ENCODE results near the gene KIZ.
"Not testable (repeated sequence)": the region's sequence is repeated elsewhere in the genome, so short reads cannot be mapped to it uniquely, and the experiment has no call there.

KIZ gene

GRCh38 chr20:21139881-21140566, 14.1 kb downstream of the KIZ start:
- DNase-seq (ENCODE audit: low spot score) = no peak

DNA sequence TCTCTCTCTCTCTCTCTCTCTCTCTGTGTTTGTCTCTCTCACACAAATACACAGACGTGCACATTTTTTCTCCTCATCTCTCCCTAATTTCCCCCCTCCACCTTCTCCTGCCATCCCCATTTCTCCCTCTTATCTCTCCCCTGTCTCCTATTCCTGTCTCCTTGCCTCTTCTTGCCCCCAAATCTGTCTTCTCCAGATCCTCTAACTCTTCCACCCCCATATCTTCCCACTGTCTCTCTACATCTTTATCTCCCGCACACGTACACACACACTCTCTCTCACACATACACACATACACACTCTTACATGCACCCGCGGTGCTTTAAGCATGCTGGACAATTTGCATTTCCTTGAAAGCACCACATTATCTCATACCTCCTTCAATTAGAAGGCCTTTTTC, 15.9 kb downstream of the KIZ start:
- DNase-seq (ENCODE audit: low spot score) = no peak

GRCh38 chr20:21143194-21143890, 17.5 kb downstream of the KIZ start:
- no peak for DNase-seq (ENCODE audit: low spot score)

DNA sequence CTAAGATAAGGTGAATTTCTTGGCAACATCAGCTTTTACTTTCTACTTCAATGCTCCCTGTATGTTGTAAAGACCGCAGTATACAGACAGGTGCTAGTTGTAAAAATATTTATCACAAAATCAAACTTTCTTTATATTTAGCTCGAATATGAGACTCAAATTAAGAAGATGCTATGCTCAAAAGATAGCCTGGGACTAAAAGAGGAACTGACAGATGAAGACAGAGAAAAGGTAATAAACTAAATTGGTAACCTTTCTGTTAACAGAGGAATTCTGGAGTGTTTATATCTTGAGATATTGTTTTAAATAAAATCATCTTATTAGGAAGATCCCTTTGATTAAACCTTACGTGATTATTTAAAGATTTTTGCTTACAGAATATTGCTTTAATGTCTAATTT, 19.5 kb downstream of the KIZ start:
- no peak for DNase-seq (ENCODE audit: low spot score)

GRCh38 chr20:21146215-21146614, 20.3 kb downstream of the KIZ start:
- DNase-seq (ENCODE audit: low spot score) = no peak

DNA sequence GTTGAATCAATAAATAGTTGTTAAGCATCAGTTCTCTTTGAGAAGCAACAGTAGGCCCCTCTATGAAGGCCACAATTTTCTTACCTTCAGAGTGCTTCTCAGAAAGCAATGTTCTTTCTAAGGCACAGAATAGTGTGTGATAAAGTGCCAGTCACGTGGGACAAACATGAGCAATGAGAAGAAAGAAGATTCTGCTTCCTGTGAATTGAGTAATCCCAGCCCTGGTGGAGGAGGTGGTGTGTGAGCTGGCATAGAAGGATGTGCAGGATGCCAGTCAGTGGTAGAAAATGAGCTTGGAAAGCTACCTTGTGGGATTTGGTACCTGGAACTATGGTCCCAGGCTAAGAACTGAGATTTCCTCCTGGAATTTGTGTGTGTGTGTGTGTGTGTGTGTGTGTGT, 21.7 kb downstream of the KIZ start:
- DNase-seq (ENCODE audit: low spot score) = no peak

GRCh38 chr20:21149344-21149743, 23.5 kb downstream of the KIZ start:
- DNase-seq (ENCODE audit: low spot score) = no peak

- DNase-seq (ENCODE audit: low spot score) = no peak
Measured at GRCh38 chr20:21151791-21152190, 25.9 kb downstream of the KIZ start.

DNA sequence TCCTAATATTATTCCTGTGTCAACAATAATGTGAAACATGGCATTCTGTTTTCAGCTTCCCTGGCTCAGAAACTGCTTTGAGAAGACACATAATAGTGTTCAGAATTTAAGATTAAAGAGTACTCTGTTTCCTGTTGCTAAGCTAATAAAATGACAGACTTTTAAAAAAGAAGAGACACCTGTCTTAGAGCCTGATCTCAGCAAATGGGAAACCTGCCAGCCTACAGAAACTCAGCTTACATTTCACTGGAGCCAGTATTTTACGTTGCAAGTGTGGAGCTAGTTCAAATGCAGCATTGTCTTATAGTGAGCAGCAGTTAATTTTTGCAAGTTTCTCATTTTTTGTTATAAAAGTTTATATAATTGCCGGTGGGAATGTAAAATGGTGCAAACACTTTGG, 28.8 kb downstream of the KIZ start:
- DNase-seq (ENCODE audit: low spot score) = no peak

DNA sequence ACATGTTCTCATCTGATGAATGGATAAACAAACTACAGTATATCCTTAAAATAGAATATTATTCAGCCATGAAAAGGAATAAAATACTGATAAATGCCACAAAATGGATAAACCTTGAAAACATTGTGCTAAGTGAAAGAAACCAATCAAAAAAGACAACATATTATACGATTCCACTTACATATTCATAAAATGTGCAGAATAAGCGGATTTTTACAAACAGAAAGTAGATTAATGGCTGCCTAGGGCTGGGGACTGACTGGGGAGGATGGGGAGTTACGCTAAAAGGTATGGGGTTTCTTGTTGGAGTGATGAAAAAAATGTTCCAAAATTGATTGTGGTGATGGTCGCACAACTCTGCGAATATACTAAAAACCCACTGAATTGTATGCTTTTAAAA, 29.4 kb downstream of the KIZ start:
- no peak for DNase-seq (ENCODE audit: low spot score)

DNA sequence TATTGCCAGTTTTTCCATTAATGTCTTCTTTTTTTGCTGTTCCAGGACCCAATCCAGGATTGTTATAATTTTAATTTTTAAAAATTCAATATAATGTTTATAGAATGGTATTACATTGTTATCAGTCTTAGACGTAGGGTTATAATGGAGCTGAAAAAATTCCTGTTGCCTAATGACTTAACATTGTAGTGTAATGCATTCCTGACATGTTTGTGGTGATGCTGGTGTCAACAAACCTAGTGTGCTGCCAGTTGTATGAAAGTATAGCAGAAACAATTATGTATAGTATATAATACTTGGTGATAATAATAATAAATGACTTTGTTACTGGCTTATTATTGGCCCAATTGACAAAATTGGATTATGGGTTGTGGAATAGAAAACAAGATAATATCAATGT, 30.4 kb downstream of the KIZ start:
- peak; percentile 82 for DNase-seq (ENCODE audit: low spot score)

- no peak for DNase-seq (ENCODE audit: low spot score)
Measured at GRCh38 chr20:21157006-21157405, 31.1 kb downstream of the KIZ start.

- no peak for DNase-seq (ENCODE audit: low spot score)
Measured at GRCh38 chr20:21159658-21160380, 33.9 kb downstream of the KIZ start.

- no peak for DNase-seq (ENCODE audit: low spot score)
Measured at GRCh38 chr20:21161926-21162325, 36.0 kb downstream of the KIZ start.

DNA sequence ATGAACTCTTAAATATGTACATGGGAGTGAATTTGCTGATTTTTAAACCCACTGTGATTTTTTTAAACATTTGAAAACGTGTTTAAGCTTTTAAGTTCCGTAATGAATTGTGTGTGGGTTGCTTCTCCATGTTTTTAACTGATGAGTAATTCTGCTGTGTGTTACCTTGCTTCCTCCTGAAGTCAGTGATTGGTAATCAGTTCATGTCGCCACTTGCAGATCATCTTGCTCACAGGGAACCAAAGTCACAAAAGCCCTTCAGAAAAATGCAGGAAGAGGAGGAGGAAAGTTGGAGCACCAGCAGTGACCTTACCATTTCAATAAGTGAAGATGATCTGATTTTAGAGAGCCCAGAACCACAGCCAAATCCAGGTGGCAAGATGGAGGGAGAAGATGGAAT, 36.7 kb downstream of the KIZ start:
- no peak for DNase-seq (ENCODE audit: low spot score)

- DNase-seq (ENCODE audit: low spot score) = no peak
Measured at GRCh38 chr20:21166801-21167200, 40.9 kb downstream of the KIZ start.

DNA sequence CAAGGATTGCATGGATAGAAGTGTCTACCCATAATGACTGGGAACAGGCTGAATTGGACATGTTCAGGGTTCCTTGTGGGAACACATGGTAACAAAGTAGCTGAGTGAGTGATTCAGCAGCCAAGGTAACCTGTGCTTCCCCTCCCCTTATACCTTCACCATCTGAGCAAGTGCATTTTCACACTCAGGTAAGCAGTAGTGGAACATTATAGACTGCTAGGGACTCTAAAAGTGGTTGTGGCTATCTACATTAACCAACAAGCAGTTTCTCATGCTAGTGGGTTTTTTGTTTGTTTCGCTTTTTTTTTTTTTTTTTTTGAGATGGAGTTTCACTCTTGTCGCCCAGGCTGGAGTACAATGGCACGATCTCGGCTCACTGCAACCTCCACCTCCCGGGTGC, 41.4 kb downstream of the KIZ start:
- no peak for DNase-seq (ENCODE audit: low spot score)

- not testable (repeated sequence) for DNase-seq (ENCODE audit: low spot score)
Measured at GRCh38 chr20:21168061-21168460, 42.2 kb downstream of the KIZ start.

DNA sequence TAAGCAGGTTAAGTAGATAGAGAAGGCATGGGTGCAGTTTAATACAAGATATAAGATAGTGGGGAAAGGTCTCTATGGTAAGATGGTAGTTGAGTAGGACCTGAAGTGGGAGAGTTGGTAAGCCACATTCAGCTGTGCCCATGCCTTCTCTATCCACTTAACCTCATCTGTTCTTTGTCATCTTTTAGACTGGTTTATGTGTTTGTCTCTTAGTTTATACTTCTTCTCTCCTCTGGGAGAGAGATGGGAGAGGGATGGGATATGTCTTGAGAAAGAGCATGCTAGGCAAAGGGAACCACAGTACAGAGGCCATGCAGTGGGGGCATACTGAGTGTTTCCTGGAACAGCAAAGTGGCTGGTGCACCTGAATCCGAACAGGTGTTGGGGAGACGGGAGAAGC, 46.7 kb downstream of the KIZ start:
- no peak for DNase-seq (ENCODE audit: low spot score)

GRCh38 chr20:21173485-21173884, 47.6 kb downstream of the KIZ start:
- DNase-seq (ENCODE audit: low spot score) = no peak

DNA sequence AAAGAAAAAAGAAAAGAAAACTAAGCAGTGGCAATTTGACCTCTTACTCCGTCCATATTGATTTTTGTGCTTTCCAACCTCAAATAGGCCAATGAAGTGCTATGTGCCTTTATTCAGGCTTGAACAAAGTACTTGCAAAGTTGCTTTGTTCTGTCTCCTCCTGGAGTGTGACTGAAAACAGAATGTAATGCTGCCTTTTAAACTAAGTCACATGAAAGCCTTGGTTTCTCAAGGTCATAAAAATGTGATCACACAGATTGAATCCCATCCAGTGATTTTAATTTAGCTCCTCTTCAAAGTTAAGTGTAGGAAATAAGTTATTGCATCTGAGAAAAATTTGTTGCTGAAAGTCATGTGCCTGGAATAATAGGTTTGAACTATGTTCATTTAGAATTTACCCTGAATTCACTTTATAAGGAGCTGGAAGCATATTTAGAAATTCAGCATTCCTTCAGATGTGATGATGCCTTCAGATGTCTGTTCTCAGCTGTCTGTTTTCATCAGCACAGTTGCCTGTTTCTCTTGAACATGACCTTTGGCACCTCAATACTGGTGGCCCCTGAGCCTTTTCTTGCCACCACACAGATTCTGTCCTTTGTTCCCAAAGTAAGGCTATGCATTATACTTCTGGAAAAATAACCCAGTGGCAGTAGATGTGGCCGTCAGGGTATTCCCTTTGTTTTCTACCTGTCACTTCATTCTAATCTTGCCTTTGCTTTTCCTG, 48.8 kb downstream of the KIZ start:
- DNase-seq (ENCODE audit: low spot score) = no peak

DNA sequence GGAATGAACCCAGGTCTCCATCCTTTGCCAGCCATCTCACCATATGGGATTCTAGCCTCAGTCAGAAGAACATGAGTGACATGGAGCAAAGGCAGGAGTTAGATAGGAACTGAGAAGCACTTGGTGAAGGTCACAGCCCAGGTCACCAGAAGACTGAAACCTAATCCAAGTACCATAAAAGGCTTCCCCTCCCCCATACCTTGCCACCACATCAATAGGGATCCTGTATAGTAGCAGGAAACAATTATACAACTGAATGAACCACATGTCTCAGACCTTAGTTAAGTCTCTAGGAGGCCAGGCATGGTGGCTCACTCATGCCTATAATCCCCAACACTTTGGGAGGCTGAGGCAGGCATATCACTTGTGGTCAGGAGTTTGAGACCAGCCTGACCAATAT, 49.6 kb downstream of the KIZ start:
- peak; percentile 89 for DNase-seq (ENCODE audit: low spot score)

DNA sequence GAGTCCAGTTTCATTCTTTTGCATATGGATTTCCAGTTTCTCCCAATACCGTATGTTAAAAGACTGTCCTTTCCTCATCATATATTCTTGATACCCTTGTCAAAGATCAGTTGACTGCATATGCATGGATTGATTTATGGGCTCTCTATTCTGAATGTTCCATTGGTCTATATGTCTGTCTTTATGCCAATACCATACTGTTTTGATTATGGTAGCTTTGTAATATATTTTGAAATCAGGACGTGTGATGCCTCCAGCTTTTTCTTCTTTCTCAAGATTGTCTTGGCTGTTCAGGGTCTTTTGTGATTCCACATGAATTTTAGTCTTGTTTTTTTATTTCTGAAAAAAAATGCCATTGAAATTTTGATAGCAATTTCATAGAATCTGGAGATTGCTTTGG, 51.9 kb downstream of the KIZ start:
- no peak for DNase-seq (ENCODE audit: low spot score)
